Measurements from ENCODE around the gene KATNAL1. TPM values are rescaled to one million over a fixed set of nuclear protein-coding genes. Genes with fewer than 3 reads are reported as not detected.

Gene KATNAL1
- total RNA-seq, 1 donor from 2014 or later, result 13.4 TPM

DNA sequence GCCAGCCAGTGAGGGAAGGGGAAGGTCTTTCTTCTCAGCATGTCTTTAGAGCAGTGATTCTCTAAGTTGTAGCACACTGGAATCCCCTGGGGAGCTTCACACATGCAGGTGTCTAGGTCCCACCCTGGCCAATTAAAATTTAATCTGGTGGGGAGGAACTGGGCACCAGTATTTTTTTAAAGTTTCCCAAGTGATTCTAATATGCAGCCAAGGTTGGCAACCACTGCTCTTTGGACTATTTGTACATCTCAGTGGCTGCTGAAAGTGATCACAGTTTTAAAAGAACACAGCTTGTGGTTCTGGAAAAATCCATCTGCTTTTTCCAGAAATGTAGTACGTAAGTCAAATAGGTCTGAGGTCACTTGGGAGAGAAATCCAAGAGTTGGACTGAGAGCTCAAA lies 10.7 kb upstream of the KATNAL1 start:
- H3K9me3 Mint-ChIP-seq, result no peaks in the 10 kb centered on the region
- H3K27me3 Mint-ChIP-seq, result no peaks in the 10 kb centered on the region
- H3K4me1 Mint-ChIP-seq, result peaks cover 10% of the 10 kb centered on the region
- H3K4me3 Mint-ChIP-seq, result no peak overlapping the region
- no peak overlapping the region for H3K27ac Mint-ChIP-seq
- ChIA-PET POLR2A (interaction anchor here (0.6 to 1.8 kb wide), 3 partner anchors 11 to 34 kb away, joined by 3 to 6 read pairs (median 4); partner anchors contain the start of gene KATNAL1), CTCF (no interaction called here)
- DNase-seq, result no peak
- no peaks in the 10 kb centered on the region for H3K36me3 Mint-ChIP-seq (ENCODE audit: low read depth)
- TF ChIP-seq, protein P1, sequence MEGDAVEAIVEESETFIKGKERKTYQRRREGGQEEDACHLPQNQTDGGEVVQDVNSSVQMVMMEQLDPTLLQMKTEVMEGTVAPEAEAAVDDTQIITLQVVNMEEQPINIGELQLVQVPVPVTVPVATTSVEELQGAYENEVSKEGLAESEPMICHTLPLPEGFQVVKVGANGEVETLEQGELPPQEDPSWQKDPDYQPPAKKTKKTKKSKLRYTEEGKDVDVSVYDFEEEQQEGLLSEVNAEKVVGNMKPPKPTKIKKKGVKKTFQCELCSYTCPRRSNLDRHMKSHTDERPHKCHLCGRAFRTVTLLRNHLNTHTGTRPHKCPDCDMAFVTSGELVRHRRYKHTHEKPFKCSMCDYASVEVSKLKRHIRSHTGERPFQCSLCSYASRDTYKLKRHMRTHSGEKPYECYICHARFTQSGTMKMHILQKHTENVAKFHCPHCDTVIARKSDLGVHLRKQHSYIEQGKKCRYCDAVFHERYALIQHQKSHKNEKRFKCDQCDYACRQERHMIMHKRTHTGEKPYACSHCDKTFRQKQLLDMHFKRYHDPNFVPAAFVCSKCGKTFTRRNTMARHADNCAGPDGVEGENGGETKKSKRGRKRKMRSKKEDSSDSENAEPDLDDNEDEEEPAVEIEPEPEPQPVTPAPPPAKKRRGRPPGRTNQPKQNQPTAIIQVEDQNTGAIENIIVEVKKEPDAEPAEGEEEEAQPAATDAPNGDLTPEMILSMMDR (IDR thresholded peaks at IDR 0.05), result no peak
- intact Hi-C loops (cut with micrococcal nuclease), result no loop called here
- ATAC-seq (ENCODE audit: low read depth), result no peak

DNA sequence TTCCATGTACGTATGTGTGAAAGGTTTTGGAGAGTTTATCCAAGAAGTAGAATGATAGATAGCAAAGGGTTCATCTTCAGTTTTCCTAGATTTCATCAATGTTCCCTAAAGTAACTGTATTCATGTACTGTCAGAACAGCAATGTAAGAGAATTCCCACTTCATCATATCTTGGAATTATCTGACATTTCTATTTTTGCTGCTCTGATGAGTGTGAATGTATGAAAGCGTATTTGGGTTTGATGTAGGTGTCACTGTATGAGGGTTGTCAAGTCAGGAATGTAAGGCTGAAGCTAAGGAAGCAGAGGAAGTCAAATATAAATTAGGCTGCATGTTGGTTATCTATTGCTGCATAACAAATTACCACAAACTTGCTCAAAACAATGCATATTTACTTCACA lies 7.2 kb upstream of the KATNAL1 start:
- TF ChIP-seq, protein P1 (IDR thresholded peaks at IDR 0.05), result no peak
- POLR2A ChIA-PET, result interaction anchor here (0.5 to 1.9 kb wide), 2 partner anchors 10 to 19 kb away, joined by 3 to 8 read pairs; no protein-coding TSS in a partner anchor
- peaks cover 17% of the 10 kb centered on the region for H3K4me1 Mint-ChIP-seq
- no peaks in the 10 kb centered on the region for H3K9me3 Mint-ChIP-seq
- H3K27ac Mint-ChIP-seq, result no peak overlapping the region
- intact Hi-C loops (cut with micrococcal nuclease), result loop anchor here (1.0 kb wide), 1 partner anchor 18 kb away; no protein-coding TSS in a partner anchor
- CTCF ChIA-PET, result no interaction called here
- no peak overlapping the region for H3K4me3 Mint-ChIP-seq
- DNase-seq (no peak), ATAC-seq (ENCODE audit: low read depth) (no peak)
- no peaks in the 10 kb centered on the region for H3K27me3 Mint-ChIP-seq
- no peaks in the 10 kb centered on the region for H3K36me3 Mint-ChIP-seq (ENCODE audit: low read depth)

DNA sequence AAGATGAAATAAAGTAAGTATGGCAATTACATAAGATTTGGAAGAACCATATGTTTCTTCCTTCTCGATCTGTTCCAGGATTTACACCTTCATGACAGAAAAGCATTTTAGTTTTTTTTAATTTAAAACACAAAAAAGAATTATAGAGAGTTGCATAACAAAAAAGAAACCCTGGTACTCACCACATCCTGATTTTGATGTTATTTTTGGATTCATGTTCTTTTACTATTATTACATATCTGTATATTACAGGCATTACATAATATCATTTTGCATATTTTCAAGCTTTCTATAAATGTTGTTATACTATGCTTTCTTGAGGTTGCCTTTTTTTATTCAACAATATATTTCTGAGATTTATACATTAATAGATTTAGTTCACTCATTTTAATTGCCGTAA lies 6.7 kb upstream of the KATNAL1 start:
- Mint-ChIP-seq H3K4me1 (peaks cover 22% of the 10 kb centered on the region), H3K9me3 (no peaks in the 10 kb centered on the region), H3K27me3 (no peaks in the 10 kb centered on the region), H3K36me3 (ENCODE audit: low read depth) (no peaks in the 10 kb centered on the region), H3K27ac (peak overlapping the region; percentile 6), H3K4me3 (peak overlapping the region; percentile 13)
- TF ChIP-seq, protein P1 (IDR thresholded peaks at IDR 0.05), result no peak
- no peak for ATAC-seq (ENCODE audit: low read depth)
- intact Hi-C loops (cut with micrococcal nuclease), result loop anchor here (1.0 kb wide), 1 partner anchor 18 kb away; no protein-coding TSS in a partner anchor
- ChIA-PET POLR2A (interaction anchor here (0.5 to 1.9 kb wide), 3 partner anchors 10 to 59 kb away, joined by 3 to 8 read pairs (median 4); no protein-coding TSS in a partner anchor), CTCF (no interaction called here)
- DNase-seq, result no peak

DNA sequence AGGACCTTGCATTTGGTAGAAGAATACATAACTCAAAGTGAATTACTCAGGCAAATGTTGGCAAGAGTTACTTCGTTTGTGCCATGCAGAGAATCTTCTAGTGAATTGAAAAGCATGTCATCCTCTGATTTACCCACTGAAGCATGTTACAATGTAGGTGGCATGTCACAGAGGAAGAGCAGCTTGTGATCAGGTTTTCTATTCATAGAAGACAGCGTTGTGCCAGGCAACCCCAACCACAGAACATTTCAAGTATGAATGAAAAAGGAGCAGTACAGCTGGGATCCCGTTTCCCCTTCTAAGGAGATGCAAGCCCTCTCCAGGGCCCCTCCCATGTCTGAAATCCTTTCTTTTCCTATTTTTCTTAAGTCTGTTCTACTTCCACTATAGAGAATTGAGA lies 6.0 kb upstream of the KATNAL1 start:
- H3K27me3 Mint-ChIP-seq, result no peaks in the 10 kb centered on the region
- DNase-seq, result no peak
- peak overlapping the region; percentile 14 for H3K27ac Mint-ChIP-seq
- POLR2A ChIA-PET, result interaction anchor here (0.6 to 1.9 kb wide), 3 partner anchors 20 to 60 kb away, joined by 3 to 8 read pairs (median 4); no protein-coding TSS in a partner anchor
- H3K9me3 Mint-ChIP-seq, result no peaks in the 10 kb centered on the region
- intact Hi-C loops (cut with micrococcal nuclease), result no loop called here
- H3K4me1 Mint-ChIP-seq, result peaks cover 26% of the 10 kb centered on the region
- CTCF ChIA-PET, result no interaction called here
- TF ChIP-seq, protein P1 (IDR thresholded peaks at IDR 0.05), result no peak
- peak overlapping the region; percentile 13 for H3K4me3 Mint-ChIP-seq
- H3K36me3 Mint-ChIP-seq (ENCODE audit: low read depth), result no peaks in the 10 kb centered on the region
- ATAC-seq (ENCODE audit: low read depth), result peak; percentile 55

DNA sequence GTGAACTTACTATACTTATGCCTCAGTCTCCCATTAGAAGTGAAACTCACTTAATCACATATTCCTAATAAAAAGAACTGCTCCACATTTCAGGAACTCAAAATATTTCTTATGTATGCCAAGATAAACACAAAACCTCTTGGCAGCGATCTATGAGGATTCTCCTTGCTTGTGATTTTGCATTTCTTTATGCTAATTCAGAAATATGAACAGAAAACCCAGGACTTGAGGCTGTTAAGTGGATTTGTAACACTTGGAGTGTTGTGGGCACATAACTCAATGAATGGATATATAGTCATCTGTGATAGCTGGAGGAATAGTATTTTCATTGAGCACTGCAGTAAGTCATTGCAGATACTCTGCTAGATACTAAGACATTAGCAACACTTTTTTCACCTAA lies 5.6 kb upstream of the KATNAL1 start:
- TF ChIP-seq, protein P1 (IDR thresholded peaks at IDR 0.05), result no peak
- no peaks in the 10 kb centered on the region for H3K9me3 Mint-ChIP-seq
- ATAC-seq (ENCODE audit: low read depth), result no peak
- no peaks in the 10 kb centered on the region for H3K36me3 Mint-ChIP-seq (ENCODE audit: low read depth)
- CTCF ChIA-PET, result no interaction called here
- POLR2A ChIA-PET, result interaction anchor here (0.8 to 1.9 kb wide), 3 partner anchors 20 to 40 kb away, joined by 3 to 8 read pairs (median 4); no protein-coding TSS in a partner anchor
- H3K4me3 Mint-ChIP-seq, result no peak overlapping the region
- DNase-seq, result no peak
- intact Hi-C loops (cut with micrococcal nuclease), result no loop called here
- H3K27ac Mint-ChIP-seq, result peak overlapping the region; percentile 14
- H3K27me3 Mint-ChIP-seq, result no peaks in the 10 kb centered on the region
- peaks cover 26% of the 10 kb centered on the region for H3K4me1 Mint-ChIP-seq
